GM12872 (cell line): ENCODE measurements around the gene TIAM2.

Source experiments
- TF ChIP-seq, protein P1 (sequence below): IDR thresholded peaks from 3 replicates; pipeline ENCODE4 v1.5.1; 2011; ENCODE audit warnings: low read depth, mild to moderate bottlenecking, low read length, moderate library complexity; ENCODE audit not compliant: insufficient read depth

TIAM2 gene

DNA sequence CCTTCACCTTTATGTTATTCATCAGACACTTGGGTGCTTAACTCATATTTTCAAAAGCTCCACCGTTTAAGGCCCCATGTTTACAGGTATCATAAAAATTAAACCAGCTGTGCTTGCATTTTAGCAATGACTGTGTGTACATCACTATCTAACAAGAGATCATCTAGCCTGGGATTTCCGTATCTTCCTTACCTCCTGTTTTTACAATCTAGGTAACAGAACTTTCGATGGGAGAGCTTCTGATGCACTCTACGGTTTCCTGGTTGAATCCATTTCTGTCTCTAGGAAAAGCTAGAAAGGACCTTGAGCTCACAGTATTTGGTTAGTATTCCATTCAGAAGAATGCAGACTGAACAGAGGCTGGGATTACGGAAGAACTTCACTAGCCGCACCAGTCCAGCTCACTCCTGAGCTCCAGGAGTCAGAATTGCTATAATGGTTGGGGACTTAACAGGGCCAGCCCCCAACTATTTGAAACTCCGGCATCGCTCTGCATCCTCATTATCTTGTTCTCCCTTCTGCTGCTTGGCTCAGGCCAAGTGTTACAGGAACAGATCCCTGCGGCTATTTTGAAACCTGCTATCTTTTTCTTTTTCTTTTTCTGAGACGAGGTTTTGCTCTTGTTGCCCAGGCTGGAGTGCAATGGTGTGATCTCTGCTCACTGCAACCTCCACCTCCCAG, 255.7 kb downstream of the TIAM2 start:
- TF ChIP-seq, protein P1, sequence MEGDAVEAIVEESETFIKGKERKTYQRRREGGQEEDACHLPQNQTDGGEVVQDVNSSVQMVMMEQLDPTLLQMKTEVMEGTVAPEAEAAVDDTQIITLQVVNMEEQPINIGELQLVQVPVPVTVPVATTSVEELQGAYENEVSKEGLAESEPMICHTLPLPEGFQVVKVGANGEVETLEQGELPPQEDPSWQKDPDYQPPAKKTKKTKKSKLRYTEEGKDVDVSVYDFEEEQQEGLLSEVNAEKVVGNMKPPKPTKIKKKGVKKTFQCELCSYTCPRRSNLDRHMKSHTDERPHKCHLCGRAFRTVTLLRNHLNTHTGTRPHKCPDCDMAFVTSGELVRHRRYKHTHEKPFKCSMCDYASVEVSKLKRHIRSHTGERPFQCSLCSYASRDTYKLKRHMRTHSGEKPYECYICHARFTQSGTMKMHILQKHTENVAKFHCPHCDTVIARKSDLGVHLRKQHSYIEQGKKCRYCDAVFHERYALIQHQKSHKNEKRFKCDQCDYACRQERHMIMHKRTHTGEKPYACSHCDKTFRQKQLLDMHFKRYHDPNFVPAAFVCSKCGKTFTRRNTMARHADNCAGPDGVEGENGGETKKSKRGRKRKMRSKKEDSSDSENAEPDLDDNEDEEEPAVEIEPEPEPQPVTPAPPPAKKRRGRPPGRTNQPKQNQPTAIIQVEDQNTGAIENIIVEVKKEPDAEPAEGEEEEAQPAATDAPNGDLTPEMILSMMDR: no peak

DNA sequence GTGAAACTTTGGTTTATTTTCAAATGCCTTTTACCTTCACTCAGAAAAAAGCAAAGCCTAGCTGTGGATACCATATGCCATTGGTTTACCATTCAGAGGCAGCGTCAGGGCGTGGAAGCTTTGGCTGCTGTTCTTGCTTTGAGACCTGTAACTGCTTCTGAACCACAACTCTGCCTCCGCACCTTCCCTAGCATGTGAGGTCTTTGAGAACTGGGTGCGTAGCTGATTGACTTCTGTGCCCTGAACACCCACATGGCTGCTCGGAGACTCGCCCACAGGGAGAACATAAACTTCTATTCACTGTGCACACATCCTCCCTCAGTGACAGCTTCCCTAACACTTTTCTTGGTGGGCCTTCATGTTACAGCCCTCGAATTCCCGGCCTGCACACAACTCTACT, 257.5 kb downstream of the TIAM2 start:
- TF ChIP-seq, protein P1: no peak

DNA sequence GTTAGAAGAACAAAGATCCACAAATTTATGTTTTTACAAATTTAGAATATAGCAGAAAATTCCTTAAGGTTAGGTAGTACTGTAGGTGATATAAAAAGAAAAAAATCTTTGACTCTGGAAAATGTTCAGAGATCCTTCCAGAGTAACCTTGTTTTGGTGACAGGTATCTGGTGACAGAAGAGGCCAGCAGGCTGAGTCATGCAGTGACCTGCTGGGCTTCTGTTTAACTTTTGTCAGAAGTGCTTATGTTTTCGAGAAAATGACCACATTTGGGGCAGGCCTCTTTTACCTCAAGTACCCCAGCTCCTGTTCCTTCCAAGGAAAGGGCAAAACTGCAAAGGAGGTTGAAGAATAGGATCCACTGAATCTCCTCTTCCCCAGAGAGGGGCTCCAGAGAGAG, 258.2 kb downstream of the TIAM2 start:
- TF ChIP-seq, protein P1: no peak

DNA sequence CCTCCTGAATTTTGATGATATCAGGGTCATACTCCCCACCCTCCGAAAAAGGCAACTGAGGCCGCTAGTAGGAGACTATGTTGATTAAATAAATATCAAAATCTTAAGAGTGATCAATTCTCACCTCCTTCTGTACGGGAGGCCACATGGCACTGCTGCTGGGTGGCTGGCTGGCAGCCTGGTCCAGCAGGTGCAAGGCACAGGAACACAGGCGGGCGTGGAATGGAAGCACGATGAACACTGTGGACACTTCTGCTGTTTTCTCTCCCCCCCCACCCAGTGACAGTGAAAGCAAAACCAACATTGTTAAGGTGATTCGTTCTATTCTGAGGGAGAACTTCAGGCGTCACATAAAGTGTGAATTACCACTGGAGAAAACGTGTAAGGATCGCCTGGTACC, 259.0 kb downstream of the TIAM2 start:
- TF ChIP-seq, protein P1: no peak

DNA sequence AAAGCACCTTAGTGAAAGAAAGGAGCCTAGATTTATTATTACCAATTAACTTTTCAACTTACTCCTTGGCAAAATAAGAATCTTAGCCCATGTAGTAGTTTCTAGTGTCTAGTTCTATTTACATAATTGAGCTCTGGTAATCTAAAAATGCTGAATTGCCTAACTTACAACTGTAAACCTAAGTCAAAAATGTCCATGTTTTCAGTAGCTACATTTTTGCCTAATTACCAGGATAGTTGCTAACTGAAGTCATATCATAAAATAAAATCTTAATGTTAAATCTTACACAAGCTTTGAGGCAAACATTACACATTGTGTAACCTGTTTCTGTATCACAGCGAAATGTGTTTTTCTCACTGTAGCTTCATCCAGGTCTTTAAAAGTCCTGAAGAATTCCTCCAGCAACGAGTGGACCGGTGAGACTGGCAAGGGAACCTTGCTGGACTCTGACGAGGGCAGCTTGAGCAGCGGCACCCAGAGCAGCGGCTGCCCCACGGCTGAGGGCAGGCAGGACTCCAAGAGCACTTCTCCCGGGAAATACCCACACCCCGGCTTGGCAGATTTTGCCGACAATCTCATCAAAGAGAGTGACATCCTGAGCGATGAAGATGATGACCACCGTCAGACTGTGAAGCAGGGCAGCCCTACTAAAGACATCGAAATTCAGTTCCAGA, 261.1 kb downstream of the TIAM2 start:
- TF ChIP-seq, protein P1: no peak

DNA sequence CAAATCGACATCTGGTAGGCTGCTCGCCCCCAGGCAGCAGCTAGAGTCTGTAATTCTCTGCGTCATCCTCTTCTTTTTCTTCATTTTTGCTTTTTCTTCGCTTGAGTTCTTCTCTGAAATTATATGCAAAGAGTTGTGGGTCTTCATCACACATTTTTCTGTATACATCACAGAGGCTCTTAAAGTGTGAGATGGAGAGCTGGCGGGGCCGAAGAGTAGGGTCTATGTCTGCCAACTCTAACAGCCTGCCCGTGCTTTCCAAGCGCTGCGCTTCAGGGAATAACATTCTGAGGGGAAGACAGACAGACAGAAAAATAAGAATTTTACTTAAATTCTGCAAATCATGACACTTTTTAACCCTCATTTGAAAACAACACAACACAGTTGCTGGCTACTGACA, 262.7 kb downstream of the TIAM2 start:
- TF ChIP-seq, protein P1: no peak

DNA sequence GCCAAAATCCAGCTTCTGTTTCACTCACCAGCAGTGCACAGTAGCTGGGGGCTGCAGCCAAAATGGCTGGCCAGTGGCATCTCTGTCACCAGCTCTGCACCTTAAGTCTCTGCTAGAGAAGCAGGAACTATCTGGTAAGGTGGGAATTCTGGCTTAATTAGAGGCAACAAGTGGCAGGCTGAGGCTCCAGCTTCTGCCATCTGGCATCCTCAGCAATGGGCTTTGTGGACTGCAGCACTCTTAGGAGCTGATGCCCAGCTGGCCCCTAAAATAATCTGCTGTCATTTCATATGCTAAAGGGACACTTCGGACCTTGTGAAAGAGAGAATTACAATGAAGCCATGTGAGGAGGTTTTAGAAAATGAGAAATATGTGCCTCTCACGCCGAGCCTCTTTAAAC, 264.1 kb downstream of the TIAM2 start:
- TF ChIP-seq, protein P1: no peak
